ENCODE data around the gene STX18.

STX18 gene

GRCh38 chr4:4415806-4416805, 125.7 kb downstream of the STX18 start:
- DNase-seq, result no peak

DNA sequence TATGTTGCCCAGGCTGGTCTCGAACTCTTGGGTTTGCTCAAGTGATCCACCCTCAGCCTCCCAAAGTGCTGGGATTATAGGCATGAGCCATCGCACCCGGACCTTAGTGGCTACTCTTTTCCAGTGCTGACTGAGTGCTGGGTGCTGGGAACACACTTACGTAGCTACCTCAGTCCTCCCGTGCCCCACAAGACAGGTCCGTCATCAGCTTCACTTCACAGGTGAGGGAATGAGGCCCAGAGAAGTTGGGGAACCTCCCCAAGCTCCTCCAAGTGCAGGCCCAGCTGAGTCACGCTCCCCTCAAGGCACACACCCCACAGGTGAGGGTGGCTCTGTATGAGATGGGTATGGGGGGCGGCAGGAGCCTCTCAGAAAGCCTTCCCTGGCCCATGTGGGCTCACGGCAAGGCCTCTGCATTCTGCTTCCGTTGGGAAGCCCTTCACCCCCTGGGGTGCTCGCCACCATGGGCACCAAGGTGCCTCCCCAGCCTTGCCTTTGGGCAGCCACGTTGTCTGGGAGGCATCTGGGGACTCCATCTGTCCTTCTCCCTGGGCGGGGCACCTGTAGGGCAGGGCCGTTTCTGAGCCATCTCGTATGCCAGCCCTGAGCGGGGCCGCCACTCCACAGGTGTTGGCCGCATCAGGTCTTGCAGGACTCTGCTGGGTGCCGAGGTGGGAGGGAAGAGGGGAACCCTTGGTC, 126.6 kb downstream of the STX18 start:
- no peak for DNase-seq

GRCh38 chr4:4413806-4414205, 128.0 kb downstream of the STX18 start:
- no peak for DNase-seq

DNA sequence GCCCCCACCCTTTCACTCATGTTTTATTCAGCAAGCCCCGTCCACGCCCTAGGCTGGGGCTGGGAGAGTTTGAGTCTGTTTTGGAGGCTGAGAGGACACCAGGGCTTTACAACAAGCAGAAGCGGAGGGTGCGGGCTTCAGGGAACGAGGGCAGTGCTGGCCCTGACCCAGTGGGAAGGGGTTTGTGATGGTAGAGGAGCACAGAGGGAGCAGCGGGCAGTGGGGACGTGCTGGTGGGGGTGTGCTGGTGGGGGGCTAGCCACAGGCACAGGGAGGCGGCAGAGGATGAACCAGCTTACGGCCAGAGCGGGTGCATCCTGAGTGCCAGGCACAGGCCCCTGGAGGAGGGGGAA, 128.5 kb downstream of the STX18 start:
- no peak for DNase-seq

DNA sequence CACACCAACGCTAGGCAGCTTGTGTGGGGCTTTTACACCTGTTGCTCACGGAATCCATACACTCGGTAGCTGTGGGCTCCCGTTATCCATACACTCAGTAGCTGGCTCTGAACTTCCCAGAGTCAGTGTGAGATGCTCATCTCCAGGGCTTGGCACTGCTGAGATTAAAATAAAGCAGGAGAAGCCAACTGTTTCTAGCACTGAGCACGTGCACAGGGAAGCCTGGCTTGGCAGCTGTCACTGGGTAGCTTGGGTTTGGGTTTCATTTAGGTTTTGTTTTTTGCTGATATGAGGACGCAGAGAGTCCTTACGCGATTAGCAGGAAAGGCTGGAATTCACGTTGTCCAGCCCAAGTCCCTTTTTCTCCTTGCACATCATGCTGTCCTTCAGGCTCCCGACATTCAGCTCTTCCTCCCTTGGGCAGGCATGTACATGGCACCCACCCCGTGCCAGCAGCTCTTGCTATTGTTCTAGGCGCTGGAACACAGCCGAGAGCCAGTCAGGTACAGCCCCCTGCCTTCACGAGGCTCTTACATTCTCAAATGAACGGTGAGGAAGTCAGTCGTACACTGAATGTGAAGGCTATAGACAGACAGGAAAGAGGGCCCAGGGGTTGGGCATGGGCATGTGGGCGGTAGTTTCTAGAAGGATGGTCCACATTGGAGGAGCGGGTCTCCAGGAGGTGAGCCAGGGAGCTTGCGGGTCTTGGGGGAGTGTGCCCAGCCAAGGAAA, 129.0 kb downstream of the STX18 start:
- DNase-seq, result no peak

GRCh38 chr4:4411906-4412305, 129.9 kb downstream of the STX18 start:
- DNase-seq, result no peak

GRCh38 chr4:4410271-4410670, 131.6 kb downstream of the STX18 start:
- DNase-seq, result no peak

DNA sequence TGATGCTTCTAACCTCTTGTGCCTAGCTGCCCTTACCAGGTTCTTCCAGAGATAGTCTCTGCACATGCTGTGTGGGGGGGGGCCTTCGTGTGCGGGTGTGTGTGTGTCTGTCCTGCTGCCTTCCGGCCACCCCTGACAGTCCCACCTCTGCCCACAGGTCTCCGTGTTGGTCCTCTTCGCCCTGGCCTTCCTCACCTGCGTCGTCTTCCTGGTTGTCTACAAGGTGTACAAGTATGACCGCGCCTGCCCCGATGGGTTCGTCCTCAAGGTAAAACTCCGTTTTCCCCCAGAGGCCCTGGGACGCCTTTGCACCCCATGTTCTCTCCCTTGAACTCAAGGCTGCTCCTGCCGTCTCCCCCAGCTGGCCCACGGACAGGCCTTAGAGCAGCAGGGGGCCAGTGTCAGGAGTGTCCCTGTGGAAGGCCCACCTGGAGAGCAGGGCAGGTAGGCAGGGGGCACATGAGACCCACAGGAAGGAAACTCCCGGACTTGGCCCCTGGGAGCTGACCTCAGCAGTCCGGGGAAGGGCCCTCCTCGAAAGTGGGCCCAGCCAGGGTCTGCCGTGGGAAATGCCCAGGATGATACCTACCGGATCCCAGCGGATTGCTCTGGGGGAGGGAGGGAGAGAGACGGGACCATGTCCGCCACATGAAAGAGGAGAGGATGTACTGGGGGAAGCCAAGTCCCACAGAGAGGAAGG, 132.3 kb downstream of the STX18 start:
- DNase-seq, result no peak

GRCh38 chr4:4408576-4409335, 133.1 kb downstream of the STX18 start:
- DNase-seq, result no peak

DNA sequence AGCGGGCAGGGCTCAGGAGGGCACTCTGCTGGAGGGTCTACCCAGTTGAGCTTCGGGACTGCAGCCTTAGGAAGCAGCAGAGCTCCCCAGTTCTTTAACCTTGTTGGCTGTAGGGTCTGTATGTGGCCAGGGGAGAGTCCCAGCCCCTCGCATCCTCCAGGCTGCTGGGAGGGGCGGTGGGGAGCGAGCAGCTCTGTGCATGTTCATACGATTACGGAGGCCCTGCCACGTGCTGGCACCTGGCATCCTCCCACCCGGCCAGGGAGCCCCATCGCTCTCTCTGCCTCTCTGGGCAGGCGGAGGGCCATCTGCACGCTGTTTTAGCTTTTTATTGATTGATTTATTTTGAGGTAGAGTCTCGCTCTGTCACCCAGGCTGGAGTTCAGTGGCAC, 133.7 kb downstream of the STX18 start:
- DNase-seq, result no peak

- no peak for DNase-seq
Measured at GRCh38 chr4:4407299-4408131, 134.3 kb downstream of the STX18 start.

GRCh38 chr4:4406455-4407298, 135.2 kb downstream of the STX18 start:
- DNase-seq, result no peak

DNA sequence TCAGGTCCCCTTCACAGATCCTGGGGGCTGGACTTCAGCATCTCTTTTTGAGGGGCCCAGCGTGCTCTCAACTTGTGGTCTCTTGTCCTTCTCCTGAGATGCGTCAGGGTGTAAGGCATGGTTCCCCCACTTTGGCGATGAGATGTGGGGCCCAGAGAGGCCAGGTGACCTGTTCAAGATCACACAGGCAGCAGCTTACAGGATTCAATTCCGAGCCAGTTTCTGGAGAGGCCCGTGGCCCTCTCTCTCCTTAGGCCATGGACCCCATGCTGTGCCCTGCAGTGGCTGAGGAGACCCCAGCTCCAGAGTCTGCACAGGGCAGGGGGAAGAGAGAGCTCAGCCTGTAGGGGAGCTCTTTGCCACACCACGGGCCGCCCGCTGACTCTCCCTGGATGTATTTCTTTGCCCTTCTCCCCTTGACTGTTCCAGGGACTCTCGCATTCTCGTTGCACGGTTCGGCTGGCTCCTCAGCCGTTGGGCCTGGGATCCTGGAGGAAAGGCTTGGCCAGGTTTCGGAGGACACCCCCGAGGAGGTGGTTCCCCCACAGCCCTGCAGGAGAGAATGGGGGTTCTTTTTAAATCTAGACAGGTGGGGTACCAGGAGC, 136.4 kb downstream of the STX18 start:
- no peak for DNase-seq

GRCh38 chr4:4402966-4403365, 138.9 kb downstream of the STX18 start:
- DNase-seq, result no peak

DNA sequence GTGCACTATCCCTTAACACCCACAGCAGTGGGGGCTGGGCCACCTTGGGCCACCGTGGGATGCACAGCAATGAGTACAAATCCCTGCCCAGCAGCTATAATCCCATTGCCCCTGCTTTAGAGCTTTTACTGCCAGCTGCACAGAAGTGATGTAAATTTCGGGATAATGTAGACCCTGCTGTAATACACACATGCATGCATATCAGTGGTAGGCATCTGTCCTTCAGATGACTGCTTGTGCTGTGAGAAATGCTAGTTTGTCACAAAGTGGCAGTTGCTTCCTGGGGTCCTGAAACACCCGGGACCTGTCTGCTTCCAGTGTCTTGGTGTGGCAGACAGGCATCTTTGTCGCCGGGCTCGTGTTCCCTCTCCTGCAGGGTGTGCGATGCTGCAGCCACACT, 140.8 kb downstream of the STX18 start:
- DNase-seq, result no peak

DNA sequence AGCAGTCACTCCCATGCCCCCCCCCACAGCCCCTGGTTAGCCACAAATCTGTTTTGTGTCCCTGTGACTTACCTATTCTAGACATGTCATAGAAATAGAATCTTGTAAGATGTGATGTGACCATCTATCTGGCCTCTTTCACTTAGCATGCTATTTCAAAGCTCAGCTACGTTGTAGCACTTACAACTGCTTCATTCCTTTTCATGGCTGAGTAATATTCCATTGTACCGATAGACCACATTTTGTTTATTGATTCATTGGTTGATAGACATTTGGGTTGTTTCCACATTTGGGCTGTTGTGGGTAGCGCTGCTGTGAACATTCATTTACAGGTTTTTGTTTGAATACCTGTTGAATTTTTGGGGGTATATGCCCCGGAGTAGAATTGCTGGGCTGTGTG, 143.4 kb downstream of the STX18 start:
- DNase-seq, result no peak

- no peak for DNase-seq
Measured at GRCh38 chr4:4397441-4397819, 144.4 kb downstream of the STX18 start.

GRCh38 chr4:4396628-4397440, 145.0 kb downstream of the STX18 start:
- DNase-seq, result no peak
